Endothelial cell of umbilical vein (primary cell): ENCODE data around the gene PPFIA2. TPM values are rescaled to one million over a fixed set of nuclear protein-coding genes. Genes with fewer than 3 reads are reported as not detected.

Experiments used
- BruUV-seq: library from RNA; stranded (reverse); fragments of 400-500 nt; replicated peaks from 2 replicates; lab custom pipeline; 2021; lab: Mats Ljungman, UMichigan
- CTCF ChIA-PET: fragments of 300-600, 350-600 bp; sonication (Branson Sonifier 250); formaldehyde crosslinking; loops from one replicate; lab custom pipeline; 2021; ENCODE audit warnings: antibody characterized with exemption, inconsistent platforms; lab: Charles Lee
- POLR2A ChIA-PET: fragments of 300-600, 350-600 bp; sonication (Branson Sonifier 250); formaldehyde crosslinking; loops from one replicate; lab custom pipeline; 2021; ENCODE audit warnings: antibody characterized with exemption, inconsistent platforms; lab: Charles Lee
- DNase-seq: peaks from one replicate; pipeline ENCODE4 v3.0.0-alpha.2; 2011; ENCODE audit warnings: low read depth, low spot score
- FAIRE-seq: peaks from 2 replicates; lab custom pipeline; 2011; peaks lifted over from hg19 to GRCh38; lab: Jason Lieb, UNC
- H2AFZ ChIP-seq: 2 replicates; pipeline ENCODE4 v1.6.0; 2012; ENCODE audit warnings: low read depth, low read length, control low read depth, inconsistent platforms
- H3K27ac ChIP-seq: 2 replicates; pipeline ENCODE4 v1.5.1; 2011; ENCODE audit warnings: low read depth, mild to moderate bottlenecking, control low read depth, low read length, moderate library complexity; ENCODE audit not compliant: insufficient read depth
- H3K27me3 ChIP-seq, 2 experiments: 2 replicates each; pipeline versions ENCODE4 v1.6.0 to v1.6.1; 2011; ENCODE audit warnings: low read length in 2 of 2, mixed read lengths in 1 of 2; ENCODE audit not compliant: control insufficient read depth in 2 of 2, insufficient read depth in 2 of 2
- H3K36me3 ChIP-seq, 2 experiments: 2 replicates in 1 of 2; 3 replicates in 1 of 2; pipeline ENCODE4 v1.5.1; 2011; ENCODE audit warnings: low read length in 2 of 2, mild to moderate bottlenecking in 1 of 2, moderate library complexity in 1 of 2; ENCODE audit not compliant: control insufficient read depth in 2 of 2, insufficient read depth in 2 of 2; ENCODE audit errors: extremely low read depth in 1 of 2
- H3K4me1 ChIP-seq: 3 replicates; pipeline ENCODE4 v1.5.1; 2011; ENCODE audit warnings: mild to moderate bottlenecking, low read length; ENCODE audit not compliant: control insufficient read depth, insufficient read depth; ENCODE audit errors: extremely low read depth
- H3K4me2 ChIP-seq: 2 replicates; pipeline ENCODE4 v1.6.1; 2011; ENCODE audit warnings: low read length, control low read depth, mixed read lengths; ENCODE audit not compliant: insufficient read depth
- H3K4me3 ChIP-seq, 3 experiments: fragments of 200-600 bp in 1 of 3; sonication (generic), shearing (Covaris generic) in 1 of 3; replicated peaks in 1 of 3; 2 replicates each; pipeline ENCODE4 v1.5.1; 2011 to 2016; ENCODE audit warnings: control low read depth in 3 of 3, low read length in 3 of 3, mild to moderate bottlenecking in 2 of 3, inconsistent platforms in 1 of 3, low read depth in 1 of 3, moderate library complexity in 1 of 3; ENCODE audit not compliant: insufficient read depth in 1 of 3
- H3K79me2 ChIP-seq: 2 replicates; pipeline ENCODE4 v1.6.0; 2012; ENCODE audit warnings: low read length, inconsistent platforms; ENCODE audit not compliant: control insufficient read depth, insufficient read depth
- H3K9ac ChIP-seq: replicated peaks from 2 replicates; pipeline ENCODE3; 2011; ENCODE audit warnings: low read length, control low read depth; ENCODE audit not compliant: insufficient read depth; ENCODE audit errors: extremely low read depth
- H3K9me1 ChIP-seq: replicated peaks from 3 replicates; pipeline ENCODE4 v1.6.0; 2011; ENCODE audit warnings: mild to moderate bottlenecking, low read length; ENCODE audit not compliant: control insufficient read depth, insufficient read depth; ENCODE audit errors: extremely low read depth
- H3K9me3 ChIP-seq: replicated peaks from 2 replicates; pipeline ENCODE4 v1.5.1; 2012; ENCODE audit warnings: low read length, inconsistent platforms; ENCODE audit not compliant: control insufficient read depth, insufficient read depth
- H4K20me1 ChIP-seq: replicated peaks from 2 replicates; pipeline ENCODE3; 2011; ENCODE audit warnings: mild to moderate bottlenecking, low read length; ENCODE audit not compliant: control insufficient read depth, insufficient read depth; ENCODE audit errors: extremely low read depth
- CTCF ChIP-seq, 2 donors: IDR thresholded peaks; 1 replicate in 1 of 2; 2 replicates in 1 of 2; pipeline ENCODE4 v1.5.1; 2011; ENCODE audit warnings: low read length in 2 of 2, mild to moderate bottlenecking in 2 of 2, moderate library complexity in 2 of 2, control low read depth in 1 of 2, inconsistent platforms in 1 of 2, low read depth in 1 of 2; ENCODE audit not compliant: insufficient read depth in 1 of 2; ENCODE audit errors: extremely low read depth in 1 of 2
- GATA2 ChIP-seq: IDR thresholded peaks from 2 replicates; pipeline ENCODE4 v1.7.0; 2011; ENCODE audit warnings: low read depth, mild to moderate bottlenecking, moderate library complexity, mixed read lengths, low read length; ENCODE audit not compliant: insufficient read length, insufficient read depth
- JUN ChIP-seq: IDR thresholded peaks from 2 replicates; pipeline ENCODE4 v1.6.1; 2011; ENCODE audit warnings: borderline replicate concordance, low read depth; ENCODE audit not compliant: insufficient read length, insufficient read depth
- MAX ChIP-seq: IDR thresholded peaks from 2 replicates; pipeline ENCODE4 v1.6.1; 2011; ENCODE audit not compliant: insufficient read depth, insufficient read length
- POLR2AphosphoS5 ChIP-seq: IDR thresholded peaks from 2 replicates; pipeline ENCODE4 v1.6.1; 2012; ENCODE audit warnings: low read depth, mild to moderate bottlenecking, control low read depth, low read length, moderate library complexity; ENCODE audit not compliant: insufficient read depth
- dilution Hi-C: fragments of 300-500 bp; cut with MboI; formaldehyde crosslinking; loops from one replicate; pipeline ENCODE4 v1.15.0; 2019; ENCODE audit warnings: low sequenced_read_pairs; ENCODE audit not compliant: extremely low pct_ligation_motif_present
- intact Hi-C: fragments of 100-400 bp; cut with micrococcal nuclease; formaldehyde crosslinking; loops from one replicate; pipeline ENCODE4 v1.10.0; 2022
- polyA plus RNA-seq, 4 experiments: library from polyadenylated mRNA; depleted of rRNA in 3 of 4; stranded (reverse) in 3 of 4; unstranded in 1 of 4; fragments of >200 nt; gene quantifications; 2 replicates each; pipeline versions ENCODE4 v1.2.1 to v1.2.3, GENCODE V29; 2011 to 2012; ENCODE audit warnings: missing spikeins in 1 of 4
- total RNA-seq: library from RNA; stranded (reverse); gene quantifications from 2 replicates; pipeline ENCODE4 v1.2.3, GENCODE V29; 2021

The PPFIA2 gene
- total and polyA plus RNA-seq, 2 donors (not counting 3 experiments of a cell fraction or from before 2014, with no cell fraction given): not detected

- Histone ChIP-seq H3K79me2 (no peaks in the 10 kb centered on the region), H3K4me3 (no peak overlapping the region), H3K27me3 (no peaks in the 10 kb centered on the region), H3K27ac (no peak overlapping the region), H3K9me3 (no peaks in the 10 kb centered on the region), H2AFZ (no peak overlapping the region), H3K4me1 (no peaks in the 10 kb centered on the region), H3K4me2 (no peak overlapping the region), H3K36me3 (no peaks in the 10 kb centered on the region), H3K9ac (no peak overlapping the region), H4K20me1 (no peaks in the 10 kb centered on the region), H3K9me1 (no peaks in the 10 kb centered on the region)
- BruUV-seq: no TSS peak
- TF ChIP-seq GATA2: no peak
- TF ChIP-seq CTCF (IDR thresholded peaks at IDR 0.05; ENCODE audit: extremely low read depth in 1 of 2, insufficient read depth in 1 of 2, low read depth in 1 of 2, low read length in 2 of 2): peak; percentile 53 to 57
- intact Hi-C loops: loop anchor here (1.0 to 10.0 kb wide), 2 partner anchors 176 kb away; no protein-coding TSS in a partner anchor
- peak; percentile 59 for FAIRE-seq
- dilution Hi-C loops: no loop called here
- ChIA-PET POLR2A (no interaction called here), CTCF (interaction anchor here (0.6 to 1.9 kb wide), 8 partner anchors 9 to 177 kb away, joined by 3 to 17 read pairs (median 6); no protein-coding TSS in a partner anchor)
- peak; percentile 54 for DNase-seq
Measured at GRCh38 chr12:81450920-81451739, 308.0 kb downstream of the PPFIA2 start.

GRCh38 chr12:81441629-81442028, 317.5 kb downstream of the PPFIA2 start:
- no peak overlapping the region for H2AFZ ChIP-seq
- no peak overlapping the region for H3K4me3 ChIP-seq
- BruUV-seq: no TSS peak
- FAIRE-seq: no peak
- POLR2A ChIA-PET: no interaction called here
- H3K27me3 ChIP-seq: no peaks in the 10 kb centered on the region
- H3K9me1 ChIP-seq: no peaks in the 10 kb centered on the region
- dilution Hi-C loops (no loop called here), intact Hi-C loops (no loop called here)
- H3K79me2 ChIP-seq: no peaks in the 10 kb centered on the region
- H4K20me1 ChIP-seq: no peaks in the 10 kb centered on the region
- no peaks in the 10 kb centered on the region for H3K9me3 ChIP-seq
- H3K4me1 ChIP-seq: no peaks in the 10 kb centered on the region
- H3K9ac ChIP-seq: no peak overlapping the region
- no peak for DNase-seq
- no peaks in the 10 kb centered on the region for H3K36me3 ChIP-seq
- no peak overlapping the region for H3K4me2 ChIP-seq
- no peak overlapping the region for H3K27ac ChIP-seq
- CTCF ChIA-PET: interaction anchor here (1.1 to 1.6 kb wide), 3 partner anchors 10 to 186 kb away, joined by 3 to 8 read pairs (median 3); no protein-coding TSS in a partner anchor
- no peak for TF ChIP-seq MAX
- no peak for TF ChIP-seq POLR2AphosphoS5
- no peak for TF ChIP-seq JUN
- TF ChIP-seq CTCF (IDR thresholded peaks at IDR 0.05; ENCODE audit: extremely low read depth in 1 of 2, insufficient read depth in 1 of 2, low read depth in 1 of 2, low read length in 2 of 2): no peak
